ENCODE results near the gene RFC1.

DNA sequence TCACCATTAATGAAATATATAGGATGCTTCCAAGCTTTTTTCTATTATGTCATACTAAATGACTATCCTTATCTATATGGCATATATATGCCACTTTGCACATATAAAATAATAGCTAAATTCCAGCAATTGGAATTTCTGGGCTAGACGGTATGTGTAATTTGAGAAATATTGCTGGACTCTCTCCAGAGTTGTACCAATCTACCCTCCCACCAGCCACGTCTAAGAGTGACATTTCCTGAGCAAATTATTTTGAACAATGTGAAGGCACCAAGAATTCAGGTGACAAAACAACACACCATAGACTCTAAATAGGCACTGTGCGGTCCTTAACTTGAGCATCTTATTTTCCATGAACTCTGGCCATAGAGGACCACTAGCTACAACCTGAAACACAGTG lies 62.3 kb downstream of the RFC1 start:
- TF ChIP-seq, protein P1, sequence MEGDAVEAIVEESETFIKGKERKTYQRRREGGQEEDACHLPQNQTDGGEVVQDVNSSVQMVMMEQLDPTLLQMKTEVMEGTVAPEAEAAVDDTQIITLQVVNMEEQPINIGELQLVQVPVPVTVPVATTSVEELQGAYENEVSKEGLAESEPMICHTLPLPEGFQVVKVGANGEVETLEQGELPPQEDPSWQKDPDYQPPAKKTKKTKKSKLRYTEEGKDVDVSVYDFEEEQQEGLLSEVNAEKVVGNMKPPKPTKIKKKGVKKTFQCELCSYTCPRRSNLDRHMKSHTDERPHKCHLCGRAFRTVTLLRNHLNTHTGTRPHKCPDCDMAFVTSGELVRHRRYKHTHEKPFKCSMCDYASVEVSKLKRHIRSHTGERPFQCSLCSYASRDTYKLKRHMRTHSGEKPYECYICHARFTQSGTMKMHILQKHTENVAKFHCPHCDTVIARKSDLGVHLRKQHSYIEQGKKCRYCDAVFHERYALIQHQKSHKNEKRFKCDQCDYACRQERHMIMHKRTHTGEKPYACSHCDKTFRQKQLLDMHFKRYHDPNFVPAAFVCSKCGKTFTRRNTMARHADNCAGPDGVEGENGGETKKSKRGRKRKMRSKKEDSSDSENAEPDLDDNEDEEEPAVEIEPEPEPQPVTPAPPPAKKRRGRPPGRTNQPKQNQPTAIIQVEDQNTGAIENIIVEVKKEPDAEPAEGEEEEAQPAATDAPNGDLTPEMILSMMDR (IDR thresholded peaks at IDR 0.05; ENCODE audit: borderline replicate concordance, extremely low read depth, low read length, poor library complexity, severe bottlenecking): no peak
- TF ChIP-seq EZH2 (IDR thresholded peaks at IDR 0.05; ENCODE audit: borderline replicate concordance, low read depth, low read length, severe bottlenecking): no peak

All from DND-41 (cell line).